HG03039 (cell line): ENCODE measurements around the gene BPTF.
A peak's percentile ranks its signal among the peaks of the same experiment; 100 is the strongest.
"Not testable (repeated sequence)": the region's sequence is repeated elsewhere in the genome, so short reads cannot be mapped to it uniquely, and the experiment has no call there.

ENCODE experiments used
- ATAC-seq: cut with Tn5 transposase; IDR thresholded peaks from one replicate; pipeline ENCODE4 v1.9.1; 2021; ENCODE audit warnings: mild to moderate bottlenecking, moderate library complexity; ENCODE audit not compliant: unreplicated experiment

The BPTF gene

DNA sequence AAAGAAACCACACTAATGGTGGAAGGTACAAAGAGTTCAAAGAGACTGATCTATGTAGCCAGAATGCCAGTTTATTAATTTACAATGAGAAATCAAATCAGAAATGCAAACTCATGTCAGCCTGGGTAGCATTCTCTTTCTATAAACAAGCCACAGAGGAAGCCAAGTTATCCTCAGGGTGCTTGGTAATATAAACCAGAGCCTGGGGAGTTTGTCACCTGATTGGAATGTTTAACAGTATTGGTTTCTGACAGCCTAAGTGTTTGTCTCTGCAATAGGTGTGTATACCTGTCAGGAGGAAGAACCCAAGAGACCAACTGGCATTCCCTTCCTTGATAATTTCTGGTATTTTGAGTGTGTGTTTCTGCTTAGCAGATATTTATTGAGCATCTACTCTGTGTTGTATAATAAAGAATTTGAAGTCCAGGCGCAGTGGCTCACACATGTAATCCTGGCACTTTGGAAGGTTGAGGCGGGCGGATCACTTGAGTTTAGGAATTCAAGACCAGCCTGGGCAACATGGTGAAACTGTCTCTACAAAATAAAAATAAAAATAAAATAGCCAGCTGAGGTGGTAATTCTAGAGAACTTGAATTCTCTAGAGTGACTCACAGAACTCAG lies 174.1 kb downstream of the BPTF start:
- ATAC-seq, result no peak

DNA sequence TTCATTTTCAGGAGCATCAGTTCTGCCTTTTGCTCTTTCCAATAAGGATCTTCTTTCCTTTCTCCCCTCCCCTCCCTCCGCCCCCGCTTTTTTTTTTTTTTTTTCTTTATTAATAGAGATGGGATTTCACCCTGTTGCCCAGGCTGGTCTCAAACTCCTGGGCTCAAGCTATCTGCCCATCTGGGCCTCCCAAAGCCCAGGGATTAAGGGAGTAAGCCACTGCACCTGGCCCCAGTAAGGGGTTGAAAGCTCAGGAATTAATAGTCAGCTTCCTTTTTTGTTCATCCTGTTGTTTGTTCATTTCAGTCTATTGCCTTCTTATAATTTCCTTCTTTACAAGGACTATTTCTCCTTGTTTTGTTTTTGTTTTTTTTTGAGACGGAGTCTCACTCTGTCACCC lies 178.9 kb downstream of the BPTF start:
- no peak for ATAC-seq

DNA sequence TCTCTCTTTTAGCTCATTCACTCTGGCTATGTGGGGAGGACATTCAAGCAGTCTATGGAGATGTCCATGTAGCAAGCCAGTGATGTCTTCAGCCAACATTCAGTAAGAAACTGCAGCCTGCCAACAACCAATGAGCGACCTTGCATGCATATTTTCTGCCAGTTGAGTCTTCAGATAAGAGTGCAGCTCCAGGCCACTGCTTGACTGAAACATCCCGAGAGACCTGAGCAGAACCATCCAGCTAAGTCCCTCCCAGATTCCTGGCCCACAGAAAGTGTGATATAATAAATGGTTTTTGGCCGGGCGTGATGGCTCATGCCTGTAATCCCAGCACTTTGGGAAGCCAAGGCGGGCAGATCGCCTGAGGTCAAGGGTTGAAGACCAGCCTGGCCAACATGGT lies 181.5 kb downstream of the BPTF start:
- no peak for ATAC-seq

DNA sequence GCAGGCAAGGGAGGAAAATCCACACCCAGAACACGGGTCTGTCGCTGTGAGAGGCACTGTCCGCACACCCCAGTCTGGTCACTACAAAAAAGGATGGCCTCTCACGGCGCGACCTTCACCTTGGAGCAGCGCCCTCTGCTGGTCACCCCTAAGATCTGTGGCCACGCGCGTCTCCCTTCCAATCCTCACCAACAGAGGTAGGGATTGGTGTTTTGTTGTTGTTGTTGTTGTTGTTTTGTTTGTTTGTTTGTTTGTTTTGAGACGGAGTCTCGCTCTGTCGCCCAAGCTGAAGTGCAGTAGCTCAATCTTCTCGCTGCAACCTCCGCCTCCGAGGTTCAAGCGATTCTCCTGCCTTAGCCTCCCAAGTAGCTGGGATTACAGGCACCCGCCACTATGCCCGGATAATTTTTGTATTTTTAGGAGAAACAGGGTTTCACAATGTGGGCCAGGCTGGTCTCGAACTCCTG lies 185.9 kb downstream of the BPTF start:
- no peak for ATAC-seq

DNA sequence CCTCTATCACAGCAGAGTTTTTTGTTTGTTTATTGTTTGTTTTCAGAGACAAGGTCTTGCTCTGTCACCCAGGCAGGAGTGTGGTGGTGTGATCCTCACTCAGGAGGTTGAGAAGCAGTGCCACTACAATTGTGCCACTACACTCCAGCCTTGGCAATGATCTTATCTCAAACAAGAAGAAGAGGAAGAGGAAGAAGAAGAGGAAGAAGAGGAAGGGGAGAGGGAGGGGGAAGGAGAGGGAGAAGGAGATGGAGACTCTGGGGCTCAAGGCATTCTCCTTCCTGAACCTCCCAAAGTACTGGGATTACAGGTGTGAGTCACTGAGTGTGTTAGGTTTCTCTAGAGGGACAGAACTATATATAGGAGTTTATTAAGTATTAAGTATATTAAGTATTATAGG lies 188.1 kb downstream of the BPTF start:
- no peak for ATAC-seq

DNA sequence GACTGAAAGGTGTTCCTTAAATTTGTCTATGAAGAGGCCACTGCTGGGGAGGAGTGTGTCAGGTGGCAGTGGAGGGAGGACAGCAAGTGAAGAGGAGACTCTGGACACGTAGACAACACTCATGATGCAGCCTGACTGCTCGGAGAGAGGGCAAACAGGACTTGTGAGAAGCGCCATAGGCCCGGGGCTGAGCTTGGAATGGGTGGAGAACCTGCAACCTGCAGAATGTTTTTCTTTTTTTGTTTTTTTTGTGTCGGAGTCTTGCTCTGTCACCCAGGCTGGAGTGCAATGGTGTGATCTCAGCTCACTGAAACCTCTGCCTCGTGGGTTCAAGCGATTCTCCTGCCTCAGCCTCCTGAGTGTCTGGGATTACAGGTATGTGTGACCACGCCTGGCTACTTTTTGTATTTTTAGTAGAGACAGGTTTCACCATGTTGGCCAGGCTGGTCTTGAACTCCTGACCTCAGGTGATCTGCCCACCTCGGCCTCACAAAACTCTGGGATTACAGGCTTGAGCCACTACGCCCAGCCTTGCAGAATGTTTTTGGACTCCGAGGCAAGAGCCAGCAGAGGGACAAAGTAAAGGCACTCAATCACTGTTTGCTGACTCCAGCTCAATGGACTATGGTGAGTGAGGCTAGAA lies 189.9 kb downstream of the BPTF start:
- no peak for ATAC-seq

DNA sequence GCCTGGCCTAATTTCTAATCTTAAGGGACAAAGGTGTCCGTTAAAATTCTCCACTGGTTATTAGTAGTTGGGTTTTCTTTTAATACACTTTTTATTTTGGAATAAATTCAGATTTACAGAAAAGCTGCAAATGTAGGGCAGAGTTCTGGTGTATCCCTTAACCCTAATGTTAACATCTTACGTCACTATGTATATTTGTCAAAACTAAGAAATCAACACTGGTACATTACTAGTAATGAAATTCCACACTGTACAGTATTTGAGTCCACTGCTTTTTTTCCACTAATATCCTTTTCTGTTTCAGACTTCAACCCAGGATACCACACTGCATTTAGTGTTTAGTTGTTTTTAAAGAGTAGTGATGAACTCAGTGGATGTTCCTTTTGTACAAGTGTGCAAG lies 191.5 kb downstream of the BPTF start:
- ATAC-seq, result no peak

DNA sequence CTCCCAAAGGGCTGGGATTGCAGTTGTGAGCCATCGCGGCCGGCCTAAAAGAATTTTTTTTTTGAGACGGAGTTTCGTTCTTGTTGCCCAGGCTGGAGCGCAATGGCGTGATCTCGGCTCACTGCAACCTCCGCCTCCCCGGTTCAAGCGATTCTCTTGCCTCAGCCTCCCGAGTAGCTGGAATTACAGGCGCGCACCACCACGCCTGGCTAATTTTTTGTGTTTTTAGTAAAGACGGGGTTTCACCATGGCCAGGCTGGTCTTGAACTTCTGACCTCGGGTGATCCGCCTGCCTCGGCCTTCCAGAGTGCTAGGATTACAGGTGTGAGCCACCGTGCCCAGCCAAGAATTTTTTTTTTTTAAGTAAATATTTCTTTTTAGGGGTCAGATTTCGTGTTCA lies 193.2 kb downstream of the BPTF start:
- ATAC-seq, result not testable (repeated sequence)

DNA sequence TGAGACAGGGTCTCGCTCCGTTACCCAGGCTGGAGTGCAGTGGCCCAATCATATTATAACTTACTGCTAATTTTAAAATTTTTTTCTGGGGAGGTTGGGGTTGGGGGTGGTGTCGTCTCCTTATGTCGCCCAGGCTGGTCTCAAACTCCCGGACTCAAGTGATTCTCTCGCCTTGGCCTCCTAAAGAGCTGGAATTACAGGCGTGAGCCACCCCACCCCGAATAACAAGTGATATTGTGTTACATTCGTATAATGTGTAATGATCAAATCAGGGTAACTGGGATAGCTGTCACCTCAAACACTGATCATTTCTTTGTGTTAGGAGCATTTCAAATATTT lies 194.0 kb downstream of the BPTF start:
- ATAC-seq, result no peak

DNA sequence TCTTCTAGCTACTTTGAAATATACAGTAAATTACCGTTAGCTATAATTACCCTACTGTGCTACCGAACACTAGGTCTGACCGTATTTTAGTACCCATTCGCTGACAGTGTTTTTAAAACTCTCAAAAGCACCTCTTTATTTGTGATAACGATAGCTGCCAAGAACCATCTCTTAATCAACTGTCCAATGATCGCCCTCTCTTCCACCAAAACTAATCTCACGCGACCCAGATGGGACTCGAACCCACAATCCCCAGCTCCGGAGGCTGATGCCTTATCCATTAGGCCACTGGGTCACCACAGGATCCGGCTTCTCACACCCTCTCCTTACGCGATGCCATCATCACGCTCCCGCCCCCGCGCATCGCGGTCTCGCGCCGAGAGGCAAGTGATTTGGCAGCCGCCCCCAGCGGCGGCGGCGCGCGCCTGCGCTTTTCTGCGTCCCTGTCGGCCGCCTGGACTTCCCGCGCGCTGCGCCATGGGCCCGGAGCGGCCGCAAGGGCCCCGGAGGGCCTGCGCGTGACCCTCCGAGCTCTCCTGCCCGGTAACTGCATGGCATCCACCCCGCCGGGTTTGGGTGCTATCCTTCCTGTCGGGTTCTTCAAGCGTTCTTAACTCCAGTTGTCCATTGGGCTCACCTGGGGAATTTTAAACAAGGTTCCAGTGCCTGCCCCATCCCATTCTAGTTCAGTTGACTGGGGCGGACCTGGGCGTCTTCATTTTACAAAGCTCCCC lies 194.5 kb downstream of the BPTF start:
- peak; percentile 78 for ATAC-seq

DNA sequence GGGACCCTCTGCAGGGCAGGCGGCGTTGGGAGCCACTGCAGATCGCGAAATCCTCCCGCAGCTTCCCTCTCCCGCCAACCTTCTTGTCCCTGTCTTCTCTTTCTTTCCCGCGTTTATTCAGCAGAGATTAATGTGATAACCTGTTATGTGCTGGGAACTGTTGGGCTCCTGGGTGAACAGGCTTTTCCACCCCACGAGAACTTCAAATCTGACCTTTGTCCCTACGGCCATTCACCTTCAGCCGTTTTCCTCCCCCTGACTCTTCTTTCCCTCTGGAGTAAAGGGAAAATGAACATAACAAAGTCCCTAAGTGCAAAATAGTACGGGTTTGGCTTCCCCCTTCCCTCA lies 195.1 kb downstream of the BPTF start:
- no peak for ATAC-seq

DNA sequence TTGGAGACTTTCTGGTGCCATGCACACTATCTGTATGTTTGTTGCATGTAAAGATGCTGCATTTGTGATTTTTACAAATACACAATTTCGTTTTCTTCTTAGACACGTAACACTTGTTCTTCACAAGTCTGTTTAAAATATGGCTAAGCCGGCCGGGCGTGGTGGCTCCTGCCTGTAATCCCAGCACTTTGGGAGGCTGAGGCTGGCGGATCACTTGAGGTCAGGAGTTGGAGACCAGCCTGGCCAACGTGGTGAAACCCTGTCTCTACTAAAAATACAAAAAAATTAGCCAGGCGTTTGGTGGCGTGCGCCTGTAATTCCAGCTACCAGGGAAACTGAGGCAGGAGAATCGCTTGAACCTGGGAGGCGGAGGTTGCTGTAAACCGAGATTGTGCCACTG lies 195.5 kb downstream of the BPTF start:
- not testable (repeated sequence) for ATAC-seq

DNA sequence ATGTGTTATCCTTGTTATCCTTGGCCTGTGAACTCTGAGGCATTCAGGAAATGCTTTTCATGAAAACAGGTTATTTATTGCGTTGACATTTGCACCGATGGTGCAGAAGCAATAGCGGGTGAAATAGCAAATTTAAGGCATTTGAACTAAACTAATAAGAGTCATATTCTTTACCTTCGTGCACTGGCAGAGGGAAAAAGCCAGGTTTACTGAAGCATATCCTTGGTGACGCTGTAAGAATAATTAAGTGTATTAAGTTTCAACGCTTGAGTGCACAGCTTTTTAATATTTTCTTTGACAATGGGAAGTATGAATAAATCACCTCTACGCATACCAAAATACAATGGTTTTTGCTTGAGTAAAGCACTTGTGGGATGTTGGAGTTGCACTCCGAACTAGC lies 196.7 kb downstream of the BPTF start:
- no peak for ATAC-seq

DNA sequence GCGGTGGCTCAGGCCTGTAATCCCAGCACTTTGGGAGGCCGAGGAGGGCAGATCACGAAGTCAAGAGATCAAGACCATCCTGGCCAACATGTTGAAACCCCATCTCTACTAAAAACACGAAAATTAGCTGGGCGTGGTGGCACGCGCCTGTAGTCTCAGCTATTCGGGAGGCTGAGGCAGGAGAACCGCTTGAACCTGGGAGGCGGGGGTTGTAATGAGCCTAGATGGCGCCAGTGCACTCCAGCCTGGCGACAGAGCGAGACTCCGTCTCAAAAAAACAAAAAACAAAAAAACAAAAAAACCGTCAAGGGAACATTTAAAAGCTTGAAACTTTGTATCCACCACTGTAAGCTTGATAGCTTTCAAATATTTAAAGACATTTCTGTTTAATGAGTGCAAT lies 197.2 kb downstream of the BPTF start:
- ATAC-seq, result not testable (repeated sequence)

DNA sequence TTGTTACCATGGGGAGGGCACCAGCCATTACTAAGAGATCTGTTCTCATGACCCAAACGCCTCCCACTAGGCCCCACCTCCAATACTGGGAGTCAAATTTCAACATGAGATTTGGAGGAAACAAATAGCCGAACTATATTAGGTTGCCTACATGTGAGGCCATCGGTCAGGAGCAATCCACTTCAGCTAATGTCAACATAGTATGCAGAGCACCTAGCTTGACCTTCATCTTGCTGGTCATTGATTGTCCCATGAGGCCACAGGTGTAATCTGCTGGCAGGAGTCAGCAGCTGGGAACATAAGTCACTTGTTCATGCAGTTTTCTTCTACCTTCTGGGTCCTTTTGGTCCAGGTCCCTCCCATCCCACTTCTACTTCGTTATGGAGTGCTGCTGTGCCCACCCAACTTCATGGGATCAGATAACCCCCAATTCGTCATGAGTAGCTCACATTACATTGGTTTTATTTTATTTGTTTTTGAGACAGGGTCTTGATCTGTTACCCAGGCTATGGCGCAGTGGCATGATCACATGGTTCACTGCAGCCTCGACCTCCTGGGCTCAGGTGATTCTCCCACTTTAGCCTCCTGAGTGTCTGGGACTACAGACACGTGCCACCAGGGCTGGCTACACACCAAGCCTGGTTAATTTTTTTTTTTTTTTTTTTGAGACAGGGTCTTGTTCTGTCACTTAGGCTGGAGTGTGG lies 204.4 kb downstream of the BPTF start:
- no peak for ATAC-seq
